Pancreas (tissue), 10 donors: ENCODE data around the gene TEX48. TPM values are rescaled to one million over a fixed set of nuclear protein-coding genes. Genes with fewer than 3 reads are reported as not detected.

ENCODE experiments used
- ATAC-seq, 4 donors: fragments of 200-7000 bp; cut with Tn5 transposase; one replicate each; pipeline versions ENCODE4 v1.8.0 to v1.9.1; 2020; ENCODE audit warnings: mild to moderate bottlenecking in 4 of 4, moderate library complexity in 4 of 4
- DNase-seq, 6 donors: peaks; one replicate each; pipeline ENCODE4 v3.0.0-alpha.2; 2020
- FAIRE-seq: peaks from 2 replicates; lab custom pipeline; 2012; peaks lifted over from hg19 to GRCh38; lab: Jason Lieb, UNC
- H3K27ac ChIP-seq, 4 donors: fragments of 200-600 bp; sonication (generic); 1 replicate in 3 of 4; 2 replicates in 1 of 4; pipeline versions ENCODE4 v1.5.0 to v1.8.0; 2020
- H3K27me3 ChIP-seq, 4 donors: fragments of 200-600 bp; one replicate each; pipeline ENCODE4 v1.8.0; 2021
- H3K36me3 ChIP-seq, 3 donors: fragments of 200-600 bp; sonication (generic) in 1 of 3; one replicate each; pipeline versions ENCODE4 v1.5.0 to v1.8.0; 2020 to 2021
- H3K4me1 ChIP-seq, 3 donors: fragments of 200-600 bp; one replicate each; pipeline ENCODE4 v1.8.0; 2021
- H3K4me3 ChIP-seq, 4 donors: fragments of 200-600 bp; sonication (generic) in 2 of 4; one replicate each; pipeline versions ENCODE4 v1.5.0 to v1.8.0; 2020 to 2021
- H3K9me3 ChIP-seq, 4 donors: fragments of 200-600 bp; one replicate each; pipeline ENCODE4 v1.8.0; 2021
- CTCF ChIP-seq, 4 donors: fragments of 200-600 bp; sonication (generic) in 3 of 4; IDR thresholded peaks; one replicate each; pipeline versions ENCODE4 v1.5.0 to v1.8.0; 2021; ENCODE audit warnings: antibody characterized with exemption in 4 of 4
- WGBS, 2 donors: extraction: QIAGEN DNeasy Blood & Tissue Kit; methylation state at CpG; one replicate each; pipeline ENCODE4 v1.1.7; 2013; 5-methylcytosine and 5-hydroxymethylcytosine counted together
- intact Hi-C, 3 donors: fragments of 100-400 bp; cut with DNase I; formaldehyde crosslinking; loops; one replicate each; pipeline versions ENCODE4 v1.11.1 to v1.14.2; 2022
- polyA plus RNA-seq, 2 donors: library from polyadenylated mRNA; stranded (reverse); fragments of 200-250 nt; gene quantifications; one replicate each; pipeline ENCODE4 v1.2.3, GENCODE V29; 2013
- total RNA-seq, 6 donors: library from RNA; stranded (reverse); fragmentation: NEBNext Ultra II Directional in 4 of 6; extraction: Animal tissue kit (Norgen Biotek cat#: 25700) in 4 of 6; gene quantifications; one replicate each; pipeline versions ENCODE4 v1.2.1 to v1.2.4, GENCODE V29; 2021 to 2023
- donor health status: healthy with polysubstance abuse.
- donor health status: DM: no; HTN: no; CAD: no; lungs with moderate emphysema.
- donor health status: DM: no; HTN: no; CAD: no.
- donor health status: control.
- donor health status: control.
- donor health status: Bipolar disorder and iron deficiency.
- donor health status: DM: yes; HTN: yes; CAD: no.
- donor health status: DM: no; HTN: no; CAD: no.
- donor health status: DM: no; HTN: no; CAD: no.
- donor health status: DM: yes; HTN: yes; CAD: no.

The TEX48 gene
- total and polyA plus RNA-seq, 8 donors = not detected

GRCh38 chr9:114621561-114621960 lies 60.4 kb downstream of the TEX48 start:
- no peak for DNase-seq
- Histone ChIP-seq H3K9me3 (no peaks in the 10 kb centered on the region), H3K4me1 (no peaks in the 10 kb centered on the region), H3K27me3 (no peaks in the 10 kb centered on the region), H3K4me3 (no peak overlapping the region), H3K27ac (no peak overlapping the region), H3K36me3 (no peaks in the 10 kb centered on the region)
- no peak for FAIRE-seq
- WGBS, 2 donors = 93% methylated on average over 7 of the region's 7 CpGs
- TF ChIP-seq CTCF (IDR thresholded peaks at IDR 0.05) = no peak
- ATAC-seq = no peak
- intact Hi-C loops = no loop called here

- no peak for TF ChIP-seq CTCF (IDR thresholded peaks at IDR 0.05)
- WGBS, 2 donors = 85 to 87% methylated on average over 13 of the region's 13 CpGs
- intact Hi-C loops = no loop called here
- Histone ChIP-seq H3K4me3 (no peak overlapping the region), H3K27me3 (no peaks in the 10 kb centered on the region), H3K4me1 (no peaks in the 10 kb centered on the region), H3K9me3 (no peaks in the 10 kb centered on the region), H3K36me3 (no peaks in the 10 kb centered on the region), H3K27ac (no peak overlapping the region)
- FAIRE-seq (no peak), ATAC-seq (no peak), DNase-seq (no peak)
Measured at GRCh38 chr9:114619191-114619761, 62.7 kb downstream of the TEX48 start.

- no peak for TF ChIP-seq CTCF (IDR thresholded peaks at IDR 0.05)
- no peak for FAIRE-seq
- H3K27me3 ChIP-seq = no peaks in the 10 kb centered on the region
- H3K36me3 ChIP-seq = no peaks in the 10 kb centered on the region
- H3K4me1 ChIP-seq = peaks cover 0 to 8% (median 6%) of the 10 kb centered on the region in 3 donors
- no peaks in the 10 kb centered on the region for H3K9me3 ChIP-seq
- no peak overlapping the region for H3K4me3 ChIP-seq
- peak in 4 of 6 donors; percentile 49 to 77 (median 68) for DNase-seq
- peak in 2 of 4 donors; percentile 45 to 60 for ATAC-seq
- H3K27ac ChIP-seq = peak overlapping the region in 2 of 4 donors; percentile 8 to 28
- WGBS, 2 donors = 49 to 66% methylated on average over 4 of the region's 4 CpGs
- intact Hi-C loops = no loop called here
Measured at GRCh38 chr9:114616684-114617520, 65.1 kb downstream of the TEX48 start.

Other genes starting within 250 kb of the TEX48 start
- 10 to 100 TPM in 1 of 6 donors, 1 to 10 TPM in 5; 6.7 to 10.2 (median 7.8) TPM for gene WHRN, start 176.7 kb downstream of the TEX48 start, total RNA-seq
- gene WHRN, start 176.7 kb downstream of the TEX48 start, polyA plus RNA-seq = 10 to 100 TPM; 23.7 to 32.2 TPM
- gene ATP6V1G1, start 94.4 kb downstream of the TEX48 start, total RNA-seq = 10 to 100 TPM; 19.7 to 38.3 (median 35.5) TPM
- 100 to 1,000 TPM in 1 of 2 donors, 10 to 100 TPM in 1; 57.2 to 124 TPM for gene ATP6V1G1, start 94.4 kb downstream of the TEX48 start, polyA plus RNA-seq
- 1 to 10 TPM; 3.0 to 8.7 (median 4.4) TPM for gene TMEM268, start 70.9 kb downstream of the TEX48 start, total RNA-seq
- 1 to 10 TPM; 2.1 to 2.5 TPM for gene TMEM268, start 70.9 kb downstream of the TEX48 start, polyA plus RNA-seq
- not detected for gene TEX53, start 24.4 kb downstream of the TEX48 start, total RNA-seq
- not detected for gene TEX53, start 24.4 kb downstream of the TEX48 start, polyA plus RNA-seq
- gene TNFSF15, start 123.8 kb upstream of the TEX48 start, total RNA-seq = 1 to 10 TPM in 1 of 6 donors, under 1 TPM in 5; 0.04 to 1.7 (median 0.16) TPM
- gene TNFSF15, start 123.8 kb upstream of the TEX48 start, polyA plus RNA-seq = under 1 TPM; 0.04 to 0.09 TPM
- gene TNFSF8, start 248.4 kb upstream of the TEX48 start, total RNA-seq = 1 to 10 TPM in 1 of 6 donors, under 1 TPM in 5; 0.12 to 1.0 (median 0.50) TPM
- gene TNFSF8, start 248.4 kb upstream of the TEX48 start, polyA plus RNA-seq = under 1 TPM; 0.05 to 0.15 TPM